Tibial nerve (tissue), 4 donors: ENCODE measurements around the gene FBLN2. TPM values are rescaled to one million over a fixed set of nuclear protein-coding genes. Genes with fewer than 3 reads are reported as not detected.

Experiments
- DNase-seq, 2 donors: peaks; one replicate each; pipeline ENCODE4 v3.0.0-alpha.2; 2019; ENCODE audit warnings: low spot score in 2 of 2
- H3K27ac ChIP-seq, 4 donors: fragments of 200-600 bp; sonication (generic) in 3 of 4; one replicate each; pipeline ENCODE4 v1.5.1; 2017 to 2019; ENCODE audit warnings: mild to moderate bottlenecking in 1 of 4
- H3K27me3 ChIP-seq, 2 donors: fragments of 200-600 bp; sonication (generic) in 1 of 2; one replicate each; pipeline versions ENCODE4 v1.5.1 to v1.6.0; 2017 to 2019
- H3K36me3 ChIP-seq, 3 donors: fragments of 200-600 bp; sonication (generic); one replicate each; pipeline ENCODE4 v1.5.1; 2018 to 2019
- H3K4me1 ChIP-seq, 4 donors: fragments of 200-600 bp; sonication (generic) in 3 of 4; one replicate each; pipeline ENCODE4 v1.5.1; 2017 to 2019
- H3K4me3 ChIP-seq, 4 donors: fragments of 200-600 bp; sonication (generic) in 3 of 4; one replicate each; pipeline ENCODE4 v1.5.1; 2017 to 2019; ENCODE audit warnings: mild to moderate bottlenecking in 1 of 4, moderate library complexity in 1 of 4
- H3K9me3 ChIP-seq, 4 donors: fragments of 200-600 bp; sonication (generic) in 3 of 4; one replicate each; pipeline ENCODE4 v1.5.1; 2017 to 2019
- EP300 ChIP-seq, 2 donors: sonication (generic); formaldehyde crosslinking; IDR thresholded peaks; one replicate each; pipeline ENCODE4 v1.6.1; 2017; ENCODE audit warnings: antibody characterized with exemption in 2 of 2, mild to moderate bottlenecking in 1 of 2
- POLR2A ChIP-seq, 2 donors: fragments of 450-650 bp; IDR thresholded peaks; one replicate each; pipeline ENCODE4 v1.6.1; 2017; ENCODE audit warnings: antibody characterized with exemption in 2 of 2, mild to moderate bottlenecking in 2 of 2, moderate library complexity in 2 of 2
- WGBS, 2 donors: methylation state at CpG; one replicate each; pipeline ENCODE4 v1.1.5; 2018; 5-methylcytosine and 5-hydroxymethylcytosine counted together
- total RNA-seq, 4 donors: library from RNA; depleted of rRNA; stranded (reverse); fragments of >200 nt; gene quantifications; one replicate each; pipeline ENCODE4 v1.1.0, GENCODE V29; 2016
- TF ChIP-seq, protein P1 (sequence below), 5 experiments: fragments of 200-600 bp in 3 of 5; fragments of 450-650 bp in 2 of 5; sonication (generic) in 3 of 5; IDR thresholded peaks; one replicate each; pipeline ENCODE4 v1.5.1; 2016 to 2019; ENCODE audit warnings: antibody characterized with exemption in 5 of 5, mild to moderate bottlenecking in 3 of 5, moderate library complexity in 2 of 5

Gene FBLN2
- total RNA-seq, 4 donors from 2014 or later: 185 to 445 (median 240) TPM

DNA sequence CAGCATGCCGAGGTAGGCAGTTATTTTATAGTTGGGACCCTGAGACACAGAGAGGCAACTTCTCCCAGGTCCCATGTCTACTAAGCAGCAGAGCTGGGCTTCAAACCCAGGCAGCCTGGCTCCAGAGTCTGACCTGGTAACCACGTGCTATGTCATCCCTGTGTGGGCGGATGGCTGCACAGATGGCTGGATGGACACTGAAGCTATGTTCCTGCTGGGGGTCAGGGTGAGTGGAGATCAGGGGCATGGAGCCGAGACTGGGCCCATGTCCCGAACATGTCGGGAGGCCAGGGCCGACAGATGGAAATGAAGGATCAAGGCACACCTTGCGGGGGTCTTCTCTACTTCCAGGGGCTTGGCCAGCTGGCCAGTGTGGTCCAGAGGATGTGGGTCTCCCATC lies 9.3 kb upstream of the FBLN2 start:
- TF ChIP-seq, protein P1, sequence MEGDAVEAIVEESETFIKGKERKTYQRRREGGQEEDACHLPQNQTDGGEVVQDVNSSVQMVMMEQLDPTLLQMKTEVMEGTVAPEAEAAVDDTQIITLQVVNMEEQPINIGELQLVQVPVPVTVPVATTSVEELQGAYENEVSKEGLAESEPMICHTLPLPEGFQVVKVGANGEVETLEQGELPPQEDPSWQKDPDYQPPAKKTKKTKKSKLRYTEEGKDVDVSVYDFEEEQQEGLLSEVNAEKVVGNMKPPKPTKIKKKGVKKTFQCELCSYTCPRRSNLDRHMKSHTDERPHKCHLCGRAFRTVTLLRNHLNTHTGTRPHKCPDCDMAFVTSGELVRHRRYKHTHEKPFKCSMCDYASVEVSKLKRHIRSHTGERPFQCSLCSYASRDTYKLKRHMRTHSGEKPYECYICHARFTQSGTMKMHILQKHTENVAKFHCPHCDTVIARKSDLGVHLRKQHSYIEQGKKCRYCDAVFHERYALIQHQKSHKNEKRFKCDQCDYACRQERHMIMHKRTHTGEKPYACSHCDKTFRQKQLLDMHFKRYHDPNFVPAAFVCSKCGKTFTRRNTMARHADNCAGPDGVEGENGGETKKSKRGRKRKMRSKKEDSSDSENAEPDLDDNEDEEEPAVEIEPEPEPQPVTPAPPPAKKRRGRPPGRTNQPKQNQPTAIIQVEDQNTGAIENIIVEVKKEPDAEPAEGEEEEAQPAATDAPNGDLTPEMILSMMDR (IDR thresholded peaks at IDR 0.05): no peak
- TF ChIP-seq POLR2A (IDR thresholded peaks at IDR 0.05) (no peak), EP300 (IDR thresholded peaks at IDR 0.05) (no peak)
- Histone ChIP-seq H3K4me3 (no peak overlapping the region), H3K27ac (peak overlapping the region in 2 of 4 donors; percentile 73 to 75), H3K36me3 (no peaks in the 10 kb centered on the region), H3K27me3 (no peaks in the 10 kb centered on the region), H3K9me3 (no peaks in the 10 kb centered on the region), H3K4me1 (peaks cover 0 to 70% (median 22%) of the 10 kb centered on the region in 4 donors)
- 67 to 75% methylated on average over 8 of the region's 8 CpGs for WGBS, 2 donors
- no peak for DNase-seq

DNA sequence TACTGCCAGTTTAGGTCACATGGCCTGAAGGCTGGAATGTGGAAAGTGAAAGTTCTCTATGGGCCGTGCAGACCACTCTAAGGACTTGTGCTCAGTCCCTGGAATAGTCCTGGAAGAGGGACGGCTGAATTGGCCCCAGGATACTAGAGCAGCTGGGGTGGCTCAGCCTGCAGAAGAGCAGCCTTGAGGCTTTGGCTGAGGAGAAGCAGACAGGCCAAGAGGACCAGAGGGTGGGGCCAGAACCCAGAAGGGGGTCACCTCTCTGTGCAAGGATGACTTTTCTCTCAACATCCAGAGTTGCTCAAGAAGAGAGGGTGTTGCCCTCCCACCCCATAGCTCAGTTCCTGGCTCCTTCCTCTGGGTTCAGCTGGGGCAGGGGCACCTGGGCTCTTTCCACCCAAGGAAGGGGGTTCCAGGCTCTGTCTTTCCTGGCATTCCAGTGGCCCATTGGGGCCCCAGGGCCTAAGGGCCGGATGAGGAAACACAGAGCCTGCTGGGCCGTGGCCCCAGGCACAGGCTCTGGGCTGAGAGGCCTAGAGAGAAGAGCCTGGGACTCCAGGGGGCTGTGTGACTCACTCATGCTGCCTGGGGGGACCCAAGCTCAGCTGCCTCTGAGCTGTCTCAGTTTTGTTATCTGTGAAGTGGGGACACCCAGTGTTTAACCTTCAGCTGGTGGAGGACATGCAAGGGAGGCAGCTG lies 8.5 kb upstream of the FBLN2 start:
- no peaks in the 10 kb centered on the region for H3K9me3 ChIP-seq
- H3K4me1 ChIP-seq: peaks cover 0 to 68% (median 22%) of the 10 kb centered on the region in 4 donors
- DNase-seq: no peak
- H3K27ac ChIP-seq: peak overlapping the region in 2 of 4 donors; percentile 73 to 75
- no peaks in the 10 kb centered on the region for H3K36me3 ChIP-seq
- WGBS, 2 donors: 47 to 62% methylated on average over 4 of the region's 4 CpGs
- TF ChIP-seq EP300 (IDR thresholded peaks at IDR 0.05): no peak
- TF ChIP-seq, protein P1 (IDR thresholded peaks at IDR 0.05): no peak
- TF ChIP-seq POLR2A (IDR thresholded peaks at IDR 0.05): no peak
- no peaks in the 10 kb centered on the region for H3K27me3 ChIP-seq
- H3K4me3 ChIP-seq: no peak overlapping the region

DNA sequence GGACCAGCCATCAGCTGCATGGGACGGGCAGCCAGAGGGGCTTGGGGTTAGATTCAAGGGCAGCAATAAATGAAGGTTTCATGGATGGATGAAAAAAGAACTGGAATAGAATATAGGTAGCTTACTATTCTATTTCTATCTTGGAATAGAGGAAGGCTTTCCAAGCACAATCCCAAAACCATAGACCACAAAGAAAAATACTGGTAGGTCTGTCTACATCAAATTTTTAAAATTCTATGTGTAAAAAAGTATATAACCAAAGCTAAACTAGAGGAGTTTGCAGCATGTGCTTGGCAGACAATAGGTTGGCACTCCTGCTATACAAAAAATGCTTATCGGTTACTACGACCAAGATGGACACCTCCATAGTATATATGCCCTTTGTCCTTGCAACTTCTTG lies 7.2 kb upstream of the FBLN2 start:
- no peaks in the 10 kb centered on the region for H3K27me3 ChIP-seq
- no peak overlapping the region for H3K4me3 ChIP-seq
- 57 to 63% methylated on average over 3 of the region's 3 CpGs for WGBS, 2 donors
- no peaks in the 10 kb centered on the region for H3K9me3 ChIP-seq
- H3K36me3 ChIP-seq: no peaks in the 10 kb centered on the region
- no peak for DNase-seq
- H3K27ac ChIP-seq: no peak overlapping the region
- H3K4me1 ChIP-seq: peaks cover 0 to 63% (median 13%) of the 10 kb centered on the region in 4 donors
- no peak for TF ChIP-seq POLR2A (IDR thresholded peaks at IDR 0.05)
- TF ChIP-seq, protein P1 (IDR thresholded peaks at IDR 0.05): no peak
- no peak for TF ChIP-seq EP300 (IDR thresholded peaks at IDR 0.05)

DNA sequence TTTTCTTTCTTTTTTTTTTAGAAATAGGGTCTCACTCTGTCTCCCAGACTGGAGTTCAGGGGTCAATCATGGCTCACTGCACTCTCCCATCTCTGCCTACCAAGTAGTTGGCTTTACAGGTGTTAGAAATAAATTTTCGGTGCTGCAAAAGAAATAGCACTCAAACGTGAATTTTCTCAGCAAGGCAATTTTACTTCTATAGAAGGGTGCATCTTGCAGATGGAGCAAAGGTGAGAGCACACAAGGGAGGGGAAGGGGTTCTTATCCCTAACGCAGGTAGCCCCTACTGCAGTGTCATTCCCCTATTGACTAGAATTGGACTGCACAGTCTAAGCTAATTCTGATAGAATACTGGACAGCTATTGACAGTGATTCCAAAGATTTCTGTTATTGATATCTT lies 6.8 kb upstream of the FBLN2 start:
- H3K4me3 ChIP-seq: no peak overlapping the region
- WGBS, 2 donors: 79 to 89% methylated on average over 3 of the region's 3 CpGs
- H3K27ac ChIP-seq: no peak overlapping the region
- peaks cover 0 to 63% (median 13%) of the 10 kb centered on the region in 4 donors for H3K4me1 ChIP-seq
- TF ChIP-seq, protein P1 (IDR thresholded peaks at IDR 0.05): no peak
- TF ChIP-seq EP300 (IDR thresholded peaks at IDR 0.05): no peak
- TF ChIP-seq POLR2A (IDR thresholded peaks at IDR 0.05): no peak
- no peaks in the 10 kb centered on the region for H3K36me3 ChIP-seq
- no peak for DNase-seq
- no peaks in the 10 kb centered on the region for H3K9me3 ChIP-seq
- H3K27me3 ChIP-seq: no peaks in the 10 kb centered on the region

DNA sequence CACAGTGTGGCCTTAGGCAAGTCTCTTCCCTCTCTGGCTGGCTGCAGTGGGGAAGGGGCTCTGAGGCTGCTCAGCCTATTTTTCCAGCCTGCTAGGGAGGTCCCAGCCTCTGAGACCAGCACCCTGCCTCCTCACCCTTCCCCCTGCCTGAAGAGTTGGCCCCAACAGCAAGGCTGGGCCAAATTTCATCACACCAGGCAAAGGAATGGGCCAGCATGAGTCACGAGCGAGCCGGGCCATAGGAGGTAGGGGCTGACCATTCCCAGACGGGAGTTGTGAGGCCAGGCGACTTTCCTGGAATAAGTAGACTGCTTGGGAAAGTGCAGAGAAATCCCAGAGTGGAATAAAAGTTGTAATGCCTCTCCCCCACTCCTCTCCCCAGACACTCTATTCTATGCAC lies 5.7 kb upstream of the FBLN2 start:
- 46 to 48% methylated on average over 5 of the region's 5 CpGs for WGBS, 2 donors
- no peak overlapping the region for H3K4me3 ChIP-seq
- H3K27ac ChIP-seq: peak overlapping the region in 2 of 4 donors; percentile 82 to 88
- peaks cover 0 to 61% (median 11%) of the 10 kb centered on the region in 4 donors for H3K4me1 ChIP-seq
- no peaks in the 10 kb centered on the region for H3K36me3 ChIP-seq
- DNase-seq: peak; percentile 61 to 77
- no peak for TF ChIP-seq POLR2A (IDR thresholded peaks at IDR 0.05)
- TF ChIP-seq EP300 (IDR thresholded peaks at IDR 0.05): peak in 1 of 2 donors; percentile 89
- H3K9me3 ChIP-seq: no peaks in the 10 kb centered on the region
- H3K27me3 ChIP-seq: no peaks in the 10 kb centered on the region
